HepG2 (cell line): ENCODE results near the gene OR4D9. TPM values are rescaled to one million over a fixed set of nuclear protein-coding genes. Genes with fewer than 3 reads are reported as not detected.

Experiments used
- BCL3 ChIP-seq: sonication (generic); formaldehyde crosslinking; IDR thresholded peaks from 2 replicates; pipeline ENCODE4 v1.5.1; 2020; ENCODE audit warnings: mild to moderate bottlenecking, missing genetic modification reagents, moderate library complexity
- BRD4 ChIP-seq: sonication (generic); formaldehyde crosslinking; IDR thresholded peaks from 2 replicates; pipeline ENCODE4 v1.4.0; 2020; ENCODE audit warnings: missing genetic modification reagents
- GTF3A ChIP-seq: sonication (generic); formaldehyde crosslinking; conservative IDR thresholded peaks from 2 replicates; pipeline ENCODE4 v1.4.0; 2020; ENCODE audit warnings: mild to moderate bottlenecking, missing genetic modification reagents
- HNF1A ChIP-seq, 2 experiments: sonication (generic) in 1 of 2; formaldehyde crosslinking in 1 of 2; IDR thresholded peaks; 2 replicates each; pipeline versions ENCODE4 v1.4.0 to v1.6.1; 2016 to 2020; ENCODE audit warnings: borderline replicate concordance in 1 of 2, low read depth in 1 of 2, mild to moderate bottlenecking in 1 of 2, missing genetic modification reagents in 1 of 2
- IRF2 ChIP-seq: IDR thresholded peaks from 2 replicates; pipeline ENCODE4 v1.6.1; 2018; ENCODE audit warnings: missing genetic modification reagents, missing compliant biosample characterization
- JDP2 ChIP-seq: sonication (generic); formaldehyde crosslinking; IDR thresholded peaks from 2 replicates; pipeline ENCODE4 v1.8.1; 2022; ENCODE audit warnings: missing genetic modification reagents, borderline replicate concordance
- KLF9 ChIP-seq: IDR thresholded peaks from 2 replicates; pipeline ENCODE4 v1.6.1; 2016; ENCODE audit warnings: low read depth
- MEF2D ChIP-seq: sonication (generic); formaldehyde crosslinking; IDR thresholded peaks from 2 replicates; pipeline ENCODE4 v1.5.1; 2020; ENCODE audit warnings: mild to moderate bottlenecking, missing genetic modification reagents
- MLX ChIP-seq: IDR thresholded peaks from 2 replicates; pipeline ENCODE4 v1.6.1; 2016
- MTF1 ChIP-seq: sonication (generic); formaldehyde crosslinking; IDR thresholded peaks from 2 replicates; pipeline ENCODE4 v1.5.0; 2020; ENCODE audit warnings: missing genetic modification reagents
- MZF1 ChIP-seq: sonication (generic); formaldehyde crosslinking; IDR thresholded peaks from 2 replicates; pipeline ENCODE4 v1.8.1; 2023; ENCODE audit warnings: mild to moderate bottlenecking, missing genetic modification reagents, borderline replicate concordance
- NBN ChIP-seq: fragments of 450-650 bp; conservative IDR thresholded peaks from 2 replicates; pipeline ENCODE4 v1.6.1; 2017
- NFATC3 ChIP-seq: sonication (generic); formaldehyde crosslinking; IDR thresholded peaks from 2 replicates; pipeline ENCODE4 v1.5.1; 2020; ENCODE audit warnings: mild to moderate bottlenecking, missing genetic modification reagents
- RORA ChIP-seq: sonication (generic); formaldehyde crosslinking; IDR thresholded peaks from 2 replicates; pipeline ENCODE4 v1.5.0; 2020; ENCODE audit warnings: mild to moderate bottlenecking, missing genetic modification reagents, moderate library complexity
- SALL2 ChIP-seq: sonication (generic); formaldehyde crosslinking; IDR thresholded peaks from 2 replicates; pipeline ENCODE4 v1.8.1; 2023; ENCODE audit warnings: mild to moderate bottlenecking, missing genetic modification reagents, inconsistent platforms
- SETDB1 ChIP-seq: sonication (generic); formaldehyde crosslinking; IDR thresholded peaks from 2 replicates; pipeline ENCODE4 v1.5.1; 2020; ENCODE audit warnings: missing genetic modification reagents, mild to moderate bottlenecking, borderline replicate concordance
- TERF1 ChIP-seq: sonication (generic); formaldehyde crosslinking; IDR thresholded peaks from 2 replicates; pipeline ENCODE4 v1.8.0; 2022; ENCODE audit warnings: mild to moderate bottlenecking, missing genetic modification reagents, moderate library complexity
- ZMYM2 ChIP-seq: sonication (generic); formaldehyde crosslinking; IDR thresholded peaks from 2 replicates; pipeline ENCODE4 v1.8.0; 2022; ENCODE audit warnings: mild to moderate bottlenecking, missing genetic modification reagents
- ZNF280B ChIP-seq: sonication (generic); formaldehyde crosslinking; IDR thresholded peaks from 2 replicates; pipeline ENCODE4 v1.5.0; 2020; ENCODE audit warnings: missing genetic modification reagents, mild to moderate bottlenecking, borderline replicate concordance
- ZNF350 ChIP-seq: sonication (generic); formaldehyde crosslinking; IDR thresholded peaks from 2 replicates; pipeline ENCODE4 v1.4.0; 2020; ENCODE audit warnings: mild to moderate bottlenecking, low read depth, missing genetic modification reagents, borderline replicate concordance
- ZNF580 ChIP-seq: IDR thresholded peaks from 2 replicates; pipeline ENCODE4 v1.6.1; 2016; ENCODE audit warnings: low read depth, borderline replicate concordance
- ZNF766 ChIP-seq: sonication (generic); formaldehyde crosslinking; IDR thresholded peaks from 2 replicates; pipeline ENCODE4 v1.5.0; 2020; ENCODE audit warnings: missing genetic modification reagents, borderline replicate concordance
- polyA plus RNA-seq, 8 experiments: library from polyadenylated mRNA; depleted of rRNA in 3 of 8; stranded (reverse) in 7 of 8; unstranded in 1 of 8; fragments of >200 nt; fragmentation: Illumina TruSeq in 4 of 8; extraction: Trizol in 4 of 8; gene quantifications; 2 replicates each; pipeline versions ENCODE4 v1.2.1 to v1.2.3, GENCODE V29; 2011 to 2016; ENCODE audit warnings: low read depth in 4 of 8, missing spikeins in 1 of 8, mixed read lengths in 1 of 8; ENCODE audit not compliant: insufficient read depth in 1 of 8
- total RNA-seq, 5 experiments: library from RNA; depleted of rRNA; stranded (reverse); fragments of >200 nt; fragmentation: Illumina TruSeq; extraction: Trizol; gene quantifications; 2 replicates each; pipeline ENCODE4 v1.2.3, GENCODE V29; 2016; ENCODE audit warnings: low read depth in 1 of 5

Gene OR4D9
- total and polyA plus RNA-seq, 2 of the 13 experiments (the other 11 are each of a cell fraction or from before 2014, with no cell fraction given) = not detected

- TF ChIP-seq IRF2 (CRISPR knock-in tag) = peak; percentile 55; the same call in 1 of the 2 replicates
- TF ChIP-seq BRD4 (CRISPR knock-in tag) = no peak
- no peak for TF ChIP-seq MTF1 (CRISPR knock-in tag)
- TF ChIP-seq NBN = no peak
- peak; percentile 67 for TF ChIP-seq MEF2D (CRISPR knock-in tag)
- no peak for TF ChIP-seq ZNF280B (CRISPR knock-in tag)
- TF ChIP-seq HNF1A (IDR thresholded peaks at IDR 0.05; ENCODE audit: low read depth) = 0 out of 2 replicates have a peak, but pooled peaks have one; percentile 23
- TF ChIP-seq HNF1A (CRISPR knock-in tag; IDR thresholded peaks at IDR 0.05; ENCODE audit: borderline replicate concordance) = no peak
- TF ChIP-seq RORA (CRISPR knock-in tag) = no peak
- no peak for TF ChIP-seq GTF3A (CRISPR knock-in tag)
- TF ChIP-seq KLF9 (CRISPR knock-in tag) = no peak
- TF ChIP-seq TERF1 (CRISPR knock-in tag) = no peak
- TF ChIP-seq MLX (CRISPR knock-in tag) = no peak
- TF ChIP-seq BCL3 (CRISPR knock-in tag) = 0 out of 2 replicates have a peak, but pooled peaks have one; percentile 15
- TF ChIP-seq ZMYM2 (CRISPR knock-in tag) = peak; percentile 63
- TF ChIP-seq ZNF580 (CRISPR knock-in tag) = peak; percentile 89
- TF ChIP-seq SALL2 (CRISPR knock-in tag) = no peak
- TF ChIP-seq SETDB1 (CRISPR knock-in tag) = no peak
- no peak for TF ChIP-seq ZNF350
- no peak for TF ChIP-seq ZNF766
- no peak for TF ChIP-seq MZF1 (CRISPR knock-in tag)
- no peak for TF ChIP-seq NFATC3
- TF ChIP-seq JDP2 (CRISPR knock-in tag) = no peak
These were observed 49.0 kb downstream of the OR4D9 start (continued) for GRCh38 chr11:59560290-59560701.
